GM23248 (cell line): ENCODE results near the gene PRAC1. TPM values are rescaled to one million over a fixed set of nuclear protein-coding genes. Genes with fewer than 3 reads are reported as not detected.
A peak's percentile ranks its signal among the peaks of the same experiment; 100 is the strongest.

Experiments used
- DNase-seq: peaks from one replicate; pipeline ENCODE4 v3.0.0-alpha.2; 2015
- H2AFZ ChIP-seq: fragments of 200-600 bp; sonication (generic); 2 replicates; pipeline ENCODE4 v1.6.1; 2016; ENCODE audit warnings: antibody characterized with exemption
- H3F3A ChIP-seq: fragments of 200-600 bp; sonication (generic); 2 replicates; pipeline ENCODE4 v1.6.1; 2016; ENCODE audit warnings: mild to moderate bottlenecking, antibody characterized with exemption, mixed run types; ENCODE audit not compliant: insufficient read depth
- H3K27ac ChIP-seq: fragments of 200-600 bp; sonication (generic); 2 replicates; pipeline ENCODE4 v1.5.1; 2016; ENCODE audit warnings: mild to moderate bottlenecking
- H3K27me3 ChIP-seq: fragments of 200-600 bp; sonication (generic); replicated peaks from 2 replicates; pipeline ENCODE4 v1.6.1; 2016; ENCODE audit warnings: mild to moderate bottlenecking; ENCODE audit not compliant: insufficient read depth
- H3K36me3 ChIP-seq: fragments of 200-600 bp; sonication (generic); 2 replicates; pipeline ENCODE4 v1.6.1; 2016; ENCODE audit warnings: low read depth, mild to moderate bottlenecking
- H3K4me1 ChIP-seq: fragments of 200-600 bp; sonication (generic); 2 replicates; pipeline ENCODE4 v1.6.1; 2016; ENCODE audit warnings: mild to moderate bottlenecking; ENCODE audit not compliant: insufficient read depth
- H3K4me2 ChIP-seq: fragments of 200-600 bp; sonication (generic); one replicate; pipeline ENCODE4 v1.6.1; 2016; ENCODE audit warnings: mild to moderate bottlenecking; ENCODE audit not compliant: unreplicated experiment
- H3K4me3 ChIP-seq: fragments of 200-600 bp; sonication (generic); 2 replicates; pipeline ENCODE4 v1.5.1; 2016; ENCODE audit warnings: mild to moderate bottlenecking
- H3K79me2 ChIP-seq: fragments of 200-600 bp; sonication (generic); 2 replicates; pipeline ENCODE4 v1.6.1; 2016; ENCODE audit warnings: mild to moderate bottlenecking; ENCODE audit not compliant: insufficient read depth
- H3K9ac ChIP-seq: fragments of 200-600 bp; sonication (generic); 2 replicates; pipeline ENCODE4 v1.6.1; 2016; ENCODE audit warnings: mild to moderate bottlenecking
- H3K9me2 ChIP-seq: fragments of 200-600 bp; sonication (generic); 2 replicates; pipeline ENCODE4 v1.6.1; 2016; ENCODE audit warnings: mixed run types, mild to moderate bottlenecking, moderate library complexity; ENCODE audit not compliant: insufficient read depth
- H3K9me3 ChIP-seq: fragments of 200-600 bp; sonication (generic); one replicate; pipeline ENCODE4 v1.6.1; 2017; ENCODE audit warnings: low read depth
- H4K20me1 ChIP-seq: fragments of 200-600 bp; sonication (generic); 2 replicates; pipeline ENCODE4 v1.6.0; 2016; ENCODE audit not compliant: insufficient read depth
- EZH2 ChIP-seq: fragments of 200-600 bp; sonication (generic); IDR thresholded peaks from 2 replicates; pipeline ENCODE4 v1.6.1; 2018; ENCODE audit warnings: antibody characterized with exemption, mild to moderate bottlenecking; ENCODE audit not compliant: insufficient read depth, poor library complexity, severe bottlenecking
- EZH2phosphoT487 ChIP-seq: fragments of 200-600 bp; sonication (generic); IDR thresholded peaks from 2 replicates; pipeline ENCODE4 v1.6.1; 2018; ENCODE audit warnings: antibody characterized with exemption, moderate library complexity, mild to moderate bottlenecking, low read depth; ENCODE audit not compliant: insufficient read depth
- WGBS, 2 experiments: methylation state at CpG; one replicate each; pipeline ENCODE4 v1.1.6; 2015 to 2017; ENCODE audit warnings: low lambda C conversion rate in 2 of 2, low coverage in 1 of 2; ENCODE audit errors: missing lambda C conversion rate in 2 of 2; 5-methylcytosine and 5-hydroxymethylcytosine counted together
- in situ Hi-C: fragments of 300-500 bp; cut with MboI; formaldehyde crosslinking; loops from 2 replicates; pipeline ENCODE4 v1.15.0; 2020
- microRNA counts: library from miRNA; unstranded; fragments of <30 nt; microRNA quantifications from one replicate; lab custom pipeline; 2016
- microRNA-seq: library from miRNA; unstranded; fragments of <30 nt; microRNA quantifications from one replicate; pipeline ENCODE4, GENCODE V29; 2016; ENCODE audit warnings: borderline number of aligned reads
- polyA plus RNA-seq: library from polyadenylated mRNA; unstranded; fragments of >200 nt; fragmentation: Nextera tagmentation; extraction: Ambion mirVana; gene quantifications from 2 replicates; pipeline ENCODE4 v1.2.1, GENCODE V29; 2016
- small RNA-seq: library from RNA; depleted of rRNA; stranded (forward); fragments of <200 nt; gene quantifications from one replicate; pipeline ENCODE3, GENCODE V24; 2014; ENCODE audit warnings: low read depth, low replicate concordance
- total RNA-seq: library from RNA; depleted of rRNA; stranded (reverse); fragments of >200 nt; shearing (Covaris generic); gene quantifications from 2 replicates; pipeline ENCODE4 v1.2.3, GENCODE V29; 2014; rRNA removed

Gene PRAC1
- total and polyA plus RNA-seq, 2 experiments from 2014 or later, result not detected

- H3K4me2 ChIP-seq, result peak overlapping the region; percentile 25
- 7% methylated on average over 41 of the region's 41 CpGs for WGBS, 2 experiments
- H3F3A ChIP-seq, result no peaks in the 10 kb centered on the region
- no peaks in the 10 kb centered on the region for H3K9me2 ChIP-seq
- H3K4me3 ChIP-seq, result 0 out of 2 replicates have a peak overlapping the region, but pooled peaks have one; percentile 12
- TF ChIP-seq EZH2phosphoT487 (no peak), EZH2 (no peak)
- H3K79me2 ChIP-seq, result no peaks in the 10 kb centered on the region
- peak; percentile 72 for DNase-seq
- no peak overlapping the region for H2AFZ ChIP-seq
- no peaks in the 10 kb centered on the region for H3K4me1 ChIP-seq
- in situ Hi-C loops, result loop anchor here (10.0 kb wide), 1 partner anchor 196 kb away; no protein-coding TSS in a partner anchor
- H3K27me3 ChIP-seq, result peaks cover 69% of the 10 kb centered on the region
- H4K20me1 ChIP-seq, result no peaks in the 10 kb centered on the region
- H3K27ac ChIP-seq, result no peak overlapping the region
- H3K9me3 ChIP-seq, result no peaks in the 10 kb centered on the region
- no peaks in the 10 kb centered on the region for H3K36me3 ChIP-seq
- no peak overlapping the region for H3K9ac ChIP-seq
These were observed 44.0 kb downstream of the PRAC1 start for GRCh38 chr17:48678141-48678971.

- no peaks in the 10 kb centered on the region for H3K9me2 ChIP-seq
- no peaks in the 10 kb centered on the region for H3F3A ChIP-seq
- no peaks in the 10 kb centered on the region for H3K36me3 ChIP-seq
- H3K79me2 ChIP-seq, result no peaks in the 10 kb centered on the region
- WGBS, 2 experiments, result 50 to 53% methylated on average over 6 of the region's 6 CpGs
- in situ Hi-C loops, result loop anchor here (10.0 kb wide), 1 partner anchor 198 kb away; no protein-coding TSS in a partner anchor
- no peak overlapping the region for H3K4me3 ChIP-seq
- H3K4me1 ChIP-seq, result no peaks in the 10 kb centered on the region
- no peak overlapping the region for H3K9ac ChIP-seq
- no peak for DNase-seq
- no peaks in the 10 kb centered on the region for H3K9me3 ChIP-seq
- peaks cover 62% of the 10 kb centered on the region for H3K27me3 ChIP-seq
- no peaks in the 10 kb centered on the region for H4K20me1 ChIP-seq
- no peak overlapping the region for H3K27ac ChIP-seq
- TF ChIP-seq EZH2phosphoT487 (no peak), EZH2 (no peak)
- H3K4me2 ChIP-seq, result no peak overlapping the region
- no peak overlapping the region for H2AFZ ChIP-seq
These were observed 45.3 kb downstream of the PRAC1 start for GRCh38 chr17:48676963-48677558.

DNA sequence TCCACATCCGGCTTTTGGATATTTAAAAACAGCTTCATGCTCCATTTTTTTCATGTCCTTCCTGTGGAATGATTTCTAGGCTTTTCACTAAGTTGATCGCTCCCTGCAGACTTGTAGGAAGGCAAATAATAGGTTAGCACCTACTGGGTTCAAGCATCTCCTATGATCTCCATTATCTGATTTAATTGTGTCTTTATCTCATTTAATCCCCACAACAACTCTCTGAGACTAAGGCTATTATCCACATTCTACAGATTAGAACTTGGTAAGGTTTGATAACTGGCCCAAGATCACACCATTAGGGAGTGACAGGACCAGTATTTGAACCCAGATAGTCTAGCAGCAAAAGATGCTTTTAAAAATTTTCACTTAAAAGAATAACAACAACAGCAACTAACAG, 50.0 kb downstream of the PRAC1 start:
- no peaks in the 10 kb centered on the region for H3K79me2 ChIP-seq
- TF ChIP-seq EZH2, result no peak
- H3K27me3 ChIP-seq, result peaks cover 47% of the 10 kb centered on the region
- no peaks in the 10 kb centered on the region for H3K9me3 ChIP-seq
- no peak overlapping the region for H3K9ac ChIP-seq
- H2AFZ ChIP-seq, result peak overlapping the region; percentile 83; the same call in 1 of the 2 replicates
- H3K4me1 ChIP-seq, result no peaks in the 10 kb centered on the region
- 48 to 49% methylated on average over 2 of the region's 2 CpGs for WGBS, 2 experiments
- no peaks in the 10 kb centered on the region for H3K9me2 ChIP-seq
- H4K20me1 ChIP-seq, result no peaks in the 10 kb centered on the region
- DNase-seq, result no peak
- H3K4me3 ChIP-seq, result no peak overlapping the region
- no peaks in the 10 kb centered on the region for H3K36me3 ChIP-seq
- in situ Hi-C loops, result loop anchor here (10.0 kb wide), 1 partner anchor 202 kb away; no protein-coding TSS in a partner anchor
- no peak overlapping the region for H3K4me2 ChIP-seq
- no peak overlapping the region for H3K27ac ChIP-seq
- H3F3A ChIP-seq, result no peaks in the 10 kb centered on the region

MicroRNA genes within 50 kb of the gene (microRNA counts, 767-probe panel; counts per million panel counts)
- microRNA hsa-miR-3185 (lab: Ali Mortazavi, UCI), result 447 counts per million, percentile 86 among the panel's probes with 10 or more counts

Small RNAs within 50 kb of the gene (microRNA-seq; reads per million reads assigned to microRNA genes)
- gene MIR3185, result not detected

Small RNAs within 50 kb of the gene (small RNA-seq; reads per million reads assigned to genes)
- gene AC091179.2 (not detected), gene COX6B1P2 (not detected), gene MIR3185 (not detected), gene RF02132 (not detected), gene RF02133 (not detected), gene RN7SL125P (not detected)

Other genes starting within 250 kb of the PRAC1 start
- gene HOXB1, start 191.5 kb downstream of the PRAC1 start, total RNA-seq, result not detected in 2 replicates
- not detected in 2 replicates for gene HOXB1, start 191.5 kb downstream of the PRAC1 start, polyA plus RNA-seq
- 9.6 and 12.1 TPM in 2 replicates for gene HOXB2, start 177.4 kb downstream of the PRAC1 start, total RNA-seq
- gene HOXB2, start 177.4 kb downstream of the PRAC1 start, polyA plus RNA-seq, result 25.3 and 27.4 TPM in 2 replicates
- 2.2 and 3.3 TPM in 2 replicates for gene HOXB4, start 144.2 kb downstream of the PRAC1 start, total RNA-seq
- gene HOXB4, start 144.2 kb downstream of the PRAC1 start, polyA plus RNA-seq, result 0.54 and 1.2 TPM in 2 replicates
- 1.9 and 4.8 TPM in 2 replicates for gene HOXB3, start 132.3 kb downstream of the PRAC1 start, total RNA-seq
- 1.9 and 2.4 TPM in 2 replicates for gene HOXB3, start 132.3 kb downstream of the PRAC1 start, polyA plus RNA-seq
- gene HOXB5, start 128.7 kb downstream of the PRAC1 start, total RNA-seq, result 0.22 TPM in 1 of 2 replicates, not detected in the other
- gene HOXB5, start 128.7 kb downstream of the PRAC1 start, polyA plus RNA-seq, result 1.3 and 2.0 TPM in 2 replicates
- 3.8 and 7.5 TPM in 2 replicates for gene HOXB6, start 117.5 kb downstream of the PRAC1 start, total RNA-seq
- gene HOXB6, start 117.5 kb downstream of the PRAC1 start, polyA plus RNA-seq, result 6.2 and 6.6 TPM in 2 replicates
- gene HOXB7, start 111.5 kb downstream of the PRAC1 start, total RNA-seq, result 7.1 and 11.1 TPM in 2 replicates
- 18.9 and 19.4 TPM in 2 replicates for gene HOXB7, start 111.5 kb downstream of the PRAC1 start, polyA plus RNA-seq
- gene HOXB8, start 107.2 kb downstream of the PRAC1 start, total RNA-seq, result not detected in 2 replicates
- not detected in 2 replicates for gene HOXB8, start 107.2 kb downstream of the PRAC1 start, polyA plus RNA-seq
- gene HOXB9, start 96.2 kb downstream of the PRAC1 start, total RNA-seq, result not detected in 2 replicates
- not detected in 2 replicates for gene HOXB9, start 96.2 kb downstream of the PRAC1 start, polyA plus RNA-seq
- not detected in 2 replicates for gene PRAC2, start 667 bp upstream of the PRAC1 start, total RNA-seq
- gene PRAC2, start 667 bp upstream of the PRAC1 start, polyA plus RNA-seq, result not detected in 2 replicates
- gene HOXB13, start 6.2 kb upstream of the PRAC1 start, total RNA-seq, result not detected in 2 replicates
- not detected in 2 replicates for gene HOXB13, start 6.2 kb upstream of the PRAC1 start, polyA plus RNA-seq
- not detected in 2 replicates for gene TTLL6, start 94.7 kb upstream of the PRAC1 start, total RNA-seq
- not detected in 2 replicates for gene TTLL6, start 94.7 kb upstream of the PRAC1 start, polyA plus RNA-seq
- gene CALCOCO2, start 108.5 kb upstream of the PRAC1 start, total RNA-seq, result 40.9 and 60.6 TPM in 2 replicates
- 92.4 and 101 TPM in 2 replicates for gene CALCOCO2, start 108.5 kb upstream of the PRAC1 start, polyA plus RNA-seq
- gene ATP5MC1, start 170.3 kb upstream of the PRAC1 start, total RNA-seq, result 85.7 and 108 TPM in 2 replicates
- 212 and 221 TPM in 2 replicates for gene ATP5MC1, start 170.3 kb upstream of the PRAC1 start, polyA plus RNA-seq
- gene UBE2Z, start 185.9 kb upstream of the PRAC1 start, total RNA-seq, result 104 and 124 TPM in 2 replicates
- gene UBE2Z, start 185.9 kb upstream of the PRAC1 start, polyA plus RNA-seq, result 80.4 and 85.6 TPM in 2 replicates
- 81.6 and 94.9 TPM in 2 replicates for gene SNF8, start 222.3 kb upstream of the PRAC1 start, total RNA-seq
- 176 and 179 TPM in 2 replicates for gene SNF8, start 222.3 kb upstream of the PRAC1 start, polyA plus RNA-seq
- gene GIP, start 246.1 kb upstream of the PRAC1 start, total RNA-seq, result not detected in 2 replicates
- gene GIP, start 246.1 kb upstream of the PRAC1 start, polyA plus RNA-seq, result 0.28 TPM in 1 of 2 replicates, not detected in the other